Uterus (tissue), 2 donors: ENCODE results near the gene ZSCAN1.

ENCODE experiments used
- POLR2A ChIP-seq, 2 donors: fragments of 450-650 bp; IDR thresholded peaks; one replicate each; pipeline ENCODE4 v1.6.1; 2016; ENCODE audit warnings: antibody characterized with exemption in 2 of 2, mild to moderate bottlenecking in 1 of 2, moderate library complexity in 1 of 2
- TF ChIP-seq, protein P1 (sequence below), 4 experiments: fragments of 200-600 bp in 2 of 4; fragments of 450-650 bp in 2 of 4; sonication (generic) in 2 of 4; IDR thresholded peaks; one replicate each; pipeline ENCODE4 v1.5.1; 2016 to 2019; ENCODE audit warnings: antibody characterized with exemption in 4 of 4, mild to moderate bottlenecking in 2 of 4, moderate library complexity in 1 of 4

DNA sequence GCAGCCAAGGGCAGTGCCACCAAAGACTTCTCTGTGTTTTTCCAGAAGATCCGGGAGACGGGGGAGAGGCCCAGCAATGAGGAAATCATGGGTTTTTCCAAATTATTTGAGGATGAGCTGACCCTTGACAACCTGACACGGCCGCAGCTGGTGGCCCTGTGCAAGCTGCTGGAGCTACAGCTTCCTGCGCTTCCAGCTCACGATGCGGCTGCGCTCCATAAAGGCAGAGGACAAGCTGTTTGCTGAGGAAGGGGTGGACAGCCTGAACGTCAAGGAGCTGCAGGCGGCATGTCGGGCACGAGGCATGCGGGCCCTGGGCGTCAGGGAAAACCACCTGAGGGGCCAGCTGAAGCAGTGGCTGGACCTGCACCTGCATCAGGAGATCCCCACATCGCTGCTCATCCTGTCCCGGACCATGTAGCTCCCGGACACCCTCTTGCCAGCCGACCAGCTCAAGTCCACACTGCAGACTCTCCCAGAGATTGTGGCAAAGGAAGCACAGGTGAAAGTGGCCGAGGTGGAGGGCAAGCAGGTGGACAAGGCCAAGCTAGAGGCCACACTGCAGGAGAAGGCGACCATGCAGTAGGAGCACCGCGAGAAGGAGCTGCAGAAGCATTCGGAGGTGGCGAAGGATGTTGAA is 11.7 kb downstream of the ZSCAN1 start:
- TF ChIP-seq, protein P1, sequence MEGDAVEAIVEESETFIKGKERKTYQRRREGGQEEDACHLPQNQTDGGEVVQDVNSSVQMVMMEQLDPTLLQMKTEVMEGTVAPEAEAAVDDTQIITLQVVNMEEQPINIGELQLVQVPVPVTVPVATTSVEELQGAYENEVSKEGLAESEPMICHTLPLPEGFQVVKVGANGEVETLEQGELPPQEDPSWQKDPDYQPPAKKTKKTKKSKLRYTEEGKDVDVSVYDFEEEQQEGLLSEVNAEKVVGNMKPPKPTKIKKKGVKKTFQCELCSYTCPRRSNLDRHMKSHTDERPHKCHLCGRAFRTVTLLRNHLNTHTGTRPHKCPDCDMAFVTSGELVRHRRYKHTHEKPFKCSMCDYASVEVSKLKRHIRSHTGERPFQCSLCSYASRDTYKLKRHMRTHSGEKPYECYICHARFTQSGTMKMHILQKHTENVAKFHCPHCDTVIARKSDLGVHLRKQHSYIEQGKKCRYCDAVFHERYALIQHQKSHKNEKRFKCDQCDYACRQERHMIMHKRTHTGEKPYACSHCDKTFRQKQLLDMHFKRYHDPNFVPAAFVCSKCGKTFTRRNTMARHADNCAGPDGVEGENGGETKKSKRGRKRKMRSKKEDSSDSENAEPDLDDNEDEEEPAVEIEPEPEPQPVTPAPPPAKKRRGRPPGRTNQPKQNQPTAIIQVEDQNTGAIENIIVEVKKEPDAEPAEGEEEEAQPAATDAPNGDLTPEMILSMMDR (IDR thresholded peaks at IDR 0.05) = no peak
- no peak for TF ChIP-seq POLR2A (IDR thresholded peaks at IDR 0.05)
